Superior temporal gyrus (tissue), 1 donor: ENCODE measurements around the gene TMEM101.
"Not testable (repeated sequence)": the region's sequence is repeated elsewhere in the genome, so short reads cannot be mapped to it uniquely, and the experiment has no call there.

ENCODE experiments used
- DNase-seq: peaks from one replicate; pipeline ENCODE4 v3.0.0-alpha.2; 2016; ENCODE audit errors: extremely low spot score

The TMEM101 gene

GRCh38 chr17:44000871-44001460, 13.8 kb downstream of the TMEM101 start:
- DNase-seq, result no peak

- DNase-seq, result no peak
Measured at GRCh38 chr17:44000141-44000860, 14.5 kb downstream of the TMEM101 start.

- no peak for DNase-seq
Measured at GRCh38 chr17:43999024-43999423, 15.7 kb downstream of the TMEM101 start.

- no peak for DNase-seq
Measured at GRCh38 chr17:43998552-43998951, 16.2 kb downstream of the TMEM101 start.

GRCh38 chr17:43997180-43997579, 17.6 kb downstream of the TMEM101 start:
- not testable (repeated sequence) for DNase-seq

- DNase-seq, result no peak
Measured at GRCh38 chr17:43995150-43995471, 19.7 kb downstream of the TMEM101 start.

GRCh38 chr17:43994272-43995149, 20.3 kb downstream of the TMEM101 start:
- peak; percentile 75 for DNase-seq

- no peak for DNase-seq
Measured at GRCh38 chr17:43992641-43993040, 22.1 kb downstream of the TMEM101 start.

- no peak for DNase-seq
Measured at GRCh38 chr17:43988301-43988700, 26.5 kb downstream of the TMEM101 start.

- no peak for DNase-seq
Measured at GRCh38 chr17:43987131-43988021, 27.4 kb downstream of the TMEM101 start.

- DNase-seq, result peak; percentile 35
Measured at GRCh38 chr17:43986225-43986981, 28.4 kb downstream of the TMEM101 start.

- DNase-seq, result no peak
Measured at GRCh38 chr17:43984521-43984920, 30.2 kb downstream of the TMEM101 start.

- no peak for DNase-seq
Measured at GRCh38 chr17:43983515-43984411, 31.0 kb downstream of the TMEM101 start.

GRCh38 chr17:43983196-43983514, 31.6 kb downstream of the TMEM101 start:
- no peak for DNase-seq

- no peak for DNase-seq
Measured at GRCh38 chr17:43982171-43982570, 32.6 kb downstream of the TMEM101 start.

- no peak for DNase-seq
Measured at GRCh38 chr17:43979671-43980070, 35.1 kb downstream of the TMEM101 start.

GRCh38 chr17:43979011-43979410, 35.8 kb downstream of the TMEM101 start:
- no peak for DNase-seq

- DNase-seq, result no peak
Measured at GRCh38 chr17:43978078-43978477, 36.7 kb downstream of the TMEM101 start.

GRCh38 chr17:43976963-43977837, 37.6 kb downstream of the TMEM101 start:
- no peak for DNase-seq
